Upper lobe of right lung (tissue), 1 donor: ENCODE data around the gene ADGRL3. TPM values are rescaled to one million over a fixed set of nuclear protein-coding genes. Genes with fewer than 3 reads are reported as not detected.
"Not testable (repeated sequence)": the region's sequence is repeated elsewhere in the genome, so short reads cannot be mapped to it uniquely, and the experiment has no call there.

ENCODE experiments used
- ATAC-seq: fragments of 200-7000 bp; cut with Tn5 transposase; one replicate; pipeline ENCODE4 v1.9.1; 2020; ENCODE audit warnings: mild to moderate bottlenecking, moderate library complexity
- DNase-seq: peaks from one replicate; pipeline ENCODE4 v3.0.0-alpha.2; 2020
- H3K27ac ChIP-seq: fragments of 200-600 bp; one replicate; pipeline ENCODE4 v1.8.0; 2022
- H3K27me3 ChIP-seq: fragments of 200-600 bp; one replicate; pipeline ENCODE4 v1.8.0; 2022; ENCODE audit warnings: mild to moderate bottlenecking
- H3K36me3 ChIP-seq: fragments of 200-600 bp; one replicate; pipeline ENCODE4 v1.8.0; 2022
- H3K4me1 ChIP-seq: fragments of 200-600 bp; one replicate; pipeline ENCODE4 v1.8.0; 2022
- H3K4me3 ChIP-seq: fragments of 200-600 bp; one replicate; pipeline ENCODE4 v1.8.0; 2022; ENCODE audit warnings: mild to moderate bottlenecking
- H3K9me3 ChIP-seq: fragments of 200-600 bp; one replicate; pipeline ENCODE4 v1.8.0; 2022
- intact Hi-C: fragments of 100-400 bp; cut with DNase I; formaldehyde crosslinking; loops from one replicate; pipeline ENCODE4 v1.11.0; 2022
- total RNA-seq: library from RNA; stranded (reverse); fragmentation: NEBNext Ultra II Directional; extraction: Animal tissue kit (Norgen Biotek cat#: 25700); gene quantifications from one replicate; pipeline ENCODE4 v1.2.1, GENCODE V29; 2021
- TF ChIP-seq, protein P1 (sequence below): fragments of 200-600 bp; IDR thresholded peaks from one replicate; pipeline ENCODE4 v1.8.0; 2022; ENCODE audit warnings: antibody characterized with exemption
- donor health status: DM: no; HTN: yes; CAD: no; lungs with severe emphysema.

The ADGRL3 gene
- total RNA-seq, 1 donor from 2014 or later: 4.0 TPM

- DNase-seq (no peak), ATAC-seq (no peak)
- no peak overlapping the region for H3K27ac ChIP-seq
- H3K27me3 ChIP-seq: no peaks in the 10 kb centered on the region
- no peaks in the 10 kb centered on the region for H3K9me3 ChIP-seq
- intact Hi-C loops: no loop called here
- no peak overlapping the region for H3K4me3 ChIP-seq
- no peaks in the 10 kb centered on the region for H3K4me1 ChIP-seq
- TF ChIP-seq, protein P1, sequence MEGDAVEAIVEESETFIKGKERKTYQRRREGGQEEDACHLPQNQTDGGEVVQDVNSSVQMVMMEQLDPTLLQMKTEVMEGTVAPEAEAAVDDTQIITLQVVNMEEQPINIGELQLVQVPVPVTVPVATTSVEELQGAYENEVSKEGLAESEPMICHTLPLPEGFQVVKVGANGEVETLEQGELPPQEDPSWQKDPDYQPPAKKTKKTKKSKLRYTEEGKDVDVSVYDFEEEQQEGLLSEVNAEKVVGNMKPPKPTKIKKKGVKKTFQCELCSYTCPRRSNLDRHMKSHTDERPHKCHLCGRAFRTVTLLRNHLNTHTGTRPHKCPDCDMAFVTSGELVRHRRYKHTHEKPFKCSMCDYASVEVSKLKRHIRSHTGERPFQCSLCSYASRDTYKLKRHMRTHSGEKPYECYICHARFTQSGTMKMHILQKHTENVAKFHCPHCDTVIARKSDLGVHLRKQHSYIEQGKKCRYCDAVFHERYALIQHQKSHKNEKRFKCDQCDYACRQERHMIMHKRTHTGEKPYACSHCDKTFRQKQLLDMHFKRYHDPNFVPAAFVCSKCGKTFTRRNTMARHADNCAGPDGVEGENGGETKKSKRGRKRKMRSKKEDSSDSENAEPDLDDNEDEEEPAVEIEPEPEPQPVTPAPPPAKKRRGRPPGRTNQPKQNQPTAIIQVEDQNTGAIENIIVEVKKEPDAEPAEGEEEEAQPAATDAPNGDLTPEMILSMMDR: no peak
- H3K36me3 ChIP-seq: no peaks in the 10 kb centered on the region
Observed at GRCh38 chr4:61500883-61501282, 300.8 kb downstream of the ADGRL3 start.

GRCh38 chr4:61501812-61502211, 301.7 kb downstream of the ADGRL3 start:
- no peaks in the 10 kb centered on the region for H3K36me3 ChIP-seq
- H3K9me3 ChIP-seq: no peaks in the 10 kb centered on the region
- H3K27ac ChIP-seq: no peak overlapping the region
- TF ChIP-seq, protein P1: no peak
- intact Hi-C loops: no loop called here
- ATAC-seq (no peak), DNase-seq (no peak)
- no peaks in the 10 kb centered on the region for H3K27me3 ChIP-seq
- no peak overlapping the region for H3K4me3 ChIP-seq
- H3K4me1 ChIP-seq: no peaks in the 10 kb centered on the region

GRCh38 chr4:61505773-61506685, 305.9 kb downstream of the ADGRL3 start:
- no peak for DNase-seq
- H3K4me1 ChIP-seq: no peaks in the 10 kb centered on the region
- H3K27me3 ChIP-seq: no peaks in the 10 kb centered on the region
- no peak overlapping the region for H3K27ac ChIP-seq
- TF ChIP-seq, protein P1: no peak
- H3K36me3 ChIP-seq: no peaks in the 10 kb centered on the region
- ATAC-seq: no peak
- H3K4me3 ChIP-seq: no peak overlapping the region
- H3K9me3 ChIP-seq: no peaks in the 10 kb centered on the region
- intact Hi-C loops: no loop called here

DNA sequence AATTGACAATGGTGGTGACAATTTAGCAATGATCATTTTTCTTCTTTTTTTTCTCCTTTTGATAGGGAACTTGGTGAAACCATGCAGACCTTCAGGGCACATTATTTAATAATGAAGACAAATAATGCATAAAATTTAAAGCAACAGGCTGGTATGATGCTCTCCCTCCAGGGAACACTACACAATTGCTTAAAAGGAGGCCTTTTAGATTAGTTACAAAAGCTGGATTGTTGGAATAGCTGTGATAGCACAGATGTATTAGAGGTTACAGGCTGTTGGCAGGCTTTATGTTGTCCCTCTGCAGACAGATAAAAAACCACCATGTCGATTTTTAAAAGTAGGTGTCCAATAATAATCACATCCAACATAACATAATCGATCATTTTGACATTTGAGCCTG, 307.0 kb downstream of the ADGRL3 start:
- Histone ChIP-seq H3K36me3 (no peaks in the 10 kb centered on the region), H3K9me3 (no peaks in the 10 kb centered on the region), H3K27me3 (no peaks in the 10 kb centered on the region), H3K4me1 (no peaks in the 10 kb centered on the region), H3K27ac (no peak overlapping the region), H3K4me3 (no peak overlapping the region)
- DNase-seq (no peak), ATAC-seq (no peak)
- intact Hi-C loops: no loop called here
- TF ChIP-seq, protein P1: no peak

DNA sequence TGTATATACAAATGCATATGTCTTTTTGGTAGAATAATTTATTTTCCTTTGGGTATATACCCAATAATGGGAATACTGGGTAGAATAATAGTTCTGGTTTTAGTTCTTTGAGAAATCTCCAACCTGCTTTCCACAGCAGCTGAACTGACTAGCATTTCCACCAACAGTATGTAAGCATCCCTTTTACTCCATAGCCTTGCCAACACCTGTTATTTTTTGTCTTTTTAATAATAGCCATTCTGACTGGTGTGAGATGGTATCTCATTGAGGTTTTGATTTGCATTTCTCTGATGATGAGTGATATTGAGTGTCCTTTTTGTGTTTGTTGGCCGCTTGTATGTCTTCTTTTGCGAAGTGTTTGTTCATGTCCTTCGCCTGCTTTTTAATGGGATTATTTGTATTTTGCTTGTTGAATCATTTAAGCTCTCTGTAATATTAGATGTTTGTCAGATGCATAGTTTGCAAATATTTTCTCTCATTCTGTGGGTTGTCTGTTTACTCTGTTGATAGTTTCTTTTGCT, 309.7 kb downstream of the ADGRL3 start:
- H3K27me3 ChIP-seq, H3K9me3 ChIP-seq, DNase-seq, intact Hi-C loops, H3K4me1 ChIP-seq, ATAC-seq, H3K4me3 ChIP-seq, H3K36me3 ChIP-seq, H3K27ac ChIP-seq: not testable (repeated sequence)

DNA sequence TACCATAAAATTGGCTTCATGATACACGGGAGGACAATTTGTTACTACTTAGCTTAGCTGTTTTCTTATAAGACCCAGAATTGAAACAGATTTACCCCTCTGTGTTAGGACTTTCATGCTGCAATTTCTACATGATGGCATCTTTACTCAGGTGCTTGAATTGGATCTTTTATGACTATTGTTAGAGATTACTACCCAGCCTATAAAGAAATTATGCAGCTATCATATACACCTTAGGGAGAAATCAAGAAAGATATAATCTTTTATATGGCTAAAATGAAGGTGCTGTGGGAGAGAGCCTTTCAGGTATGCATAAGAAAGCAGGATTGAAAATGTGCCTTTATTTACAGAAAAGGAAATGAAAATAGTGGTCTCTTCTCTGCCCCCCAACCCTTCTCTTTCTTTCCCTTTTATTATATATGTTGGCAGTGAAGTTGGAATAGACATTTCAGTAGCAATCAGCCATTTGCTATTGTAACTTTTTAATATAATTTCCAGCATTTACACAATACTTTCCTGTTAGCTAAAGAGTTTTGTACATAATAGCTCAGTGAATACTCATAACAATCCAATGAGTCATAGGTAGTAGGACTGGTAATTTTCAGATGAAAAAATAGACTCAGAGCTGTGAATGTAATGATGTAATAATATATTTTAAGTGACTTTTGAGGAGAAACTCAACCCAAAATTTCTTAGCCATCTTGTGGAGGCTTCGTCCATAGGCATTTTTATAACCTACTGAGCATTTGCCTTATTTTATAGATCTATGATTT, 311.8 kb downstream of the ADGRL3 start:
- Histone ChIP-seq H3K27ac (no peak overlapping the region), H3K27me3 (no peaks in the 10 kb centered on the region), H3K4me1 (no peaks in the 10 kb centered on the region), H3K36me3 (no peaks in the 10 kb centered on the region), H3K9me3 (no peaks in the 10 kb centered on the region), H3K4me3 (no peak overlapping the region)
- intact Hi-C loops: no loop called here
- no peak for ATAC-seq
- TF ChIP-seq, protein P1: no peak
- DNase-seq: no peak
